Right lobe of liver (tissue), 4 donors: ENCODE results near the gene ACTL6B.

ENCODE experiments used
- CTCF ChIP-seq, 4 donors: fragments of 200-600 bp in 3 of 4; fragments of 450-650 bp in 1 of 4; IDR thresholded peaks; one replicate each; pipeline versions ENCODE4 v1.5.1 to v1.8.0; 2016 to 2022; ENCODE audit warnings: antibody characterized with exemption in 4 of 4, mild to moderate bottlenecking in 2 of 4
- POLR2A ChIP-seq: fragments of 450-650 bp; IDR thresholded peaks from one replicate; pipeline ENCODE4 v1.6.1; 2017; ENCODE audit warnings: antibody characterized with exemption, mild to moderate bottlenecking
- donor health status: DM: no; HTN: no; CAD: no.
- donor health status: DM: no; HTN: no; CAD: no.
- donor health status: DM: no; HTN: yes; CAD: no.

GRCh38 chr7:100603726-100604027 is 52.6 kb downstream of the ACTL6B start:
- TF ChIP-seq CTCF (IDR thresholded peaks at IDR 0.05) (no peak), POLR2A (no peak)
